Spleen (tissue), 7 donors: ENCODE measurements around the gene WWTR1.

Experiments
- CTCF ChIP-seq, 11 experiments: fragments of 200-600 bp in 7 of 11; fragments of 450-650 bp in 4 of 11; sonication (generic) in 4 of 11; IDR thresholded peaks in 8 of 11; conservative IDR thresholded peaks in 3 of 11; 1 replicate in 7 of 11; 2 replicates in 4 of 11; pipeline versions ENCODE4 v1.4.0 to v1.8.0; 2016 to 2021; ENCODE audit warnings: antibody characterized with exemption in 11 of 11, inconsistent platforms in 4 of 11, mild to moderate bottlenecking in 1 of 11
- POLR2A ChIP-seq, 3 donors: fragments of 450-650 bp; IDR thresholded peaks; one replicate each; pipeline ENCODE4 v1.5.1; 2017; ENCODE audit warnings: antibody characterized with exemption in 3 of 3, mild to moderate bottlenecking in 1 of 3
- donor health status: DM: no; HTN: no; CAD: no; lungs with moderate emphysema.
- donor health status: DM: no; HTN: no; CAD: no.
- donor health status: DM: no; HTN: no; CAD: no.

DNA sequence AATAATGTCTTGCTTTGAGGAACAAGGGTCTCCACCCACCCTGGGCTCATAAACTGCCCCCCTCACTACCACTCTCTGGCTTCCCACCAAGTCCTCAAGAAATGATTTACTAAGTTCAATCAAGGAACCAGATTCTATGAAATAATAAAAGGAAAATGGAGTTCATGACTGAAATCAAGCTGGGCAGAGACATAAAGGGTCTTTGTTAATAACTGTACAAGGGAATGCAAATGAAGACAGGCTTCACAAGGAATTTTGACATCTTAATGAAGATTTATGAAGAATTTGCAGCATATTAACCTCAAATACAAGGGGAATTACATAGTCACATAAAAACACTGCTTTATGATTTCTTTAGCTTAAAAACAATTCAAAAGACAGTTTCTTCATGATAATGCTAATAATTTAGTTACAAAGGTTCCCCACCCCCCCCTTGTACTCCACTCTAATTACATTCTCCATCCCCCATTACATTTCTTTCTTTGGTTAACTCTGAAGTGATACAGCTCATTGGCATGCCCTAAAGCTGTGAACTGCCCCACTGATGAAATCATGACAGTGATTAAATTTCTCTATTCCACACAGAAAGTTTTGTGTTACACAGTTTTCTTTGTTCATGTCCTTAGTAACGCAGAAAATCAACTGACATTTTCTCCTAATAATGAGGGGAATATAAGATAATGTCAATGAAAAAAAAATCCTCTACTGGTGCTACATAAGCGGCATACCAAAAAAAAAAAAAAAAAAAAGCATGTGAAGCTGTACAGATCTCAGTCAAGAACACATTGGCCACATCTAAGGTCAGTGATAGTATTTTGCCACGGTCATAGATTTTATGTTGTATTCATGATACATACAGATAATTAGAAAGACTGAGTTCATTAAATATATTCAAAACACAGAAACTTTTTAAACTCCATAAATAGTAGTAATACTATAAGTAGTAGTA, 54.4 kb downstream of the WWTR1 start:
- no peak for TF ChIP-seq POLR2A (IDR thresholded peaks at IDR 0.05)
- TF ChIP-seq CTCF (IDR thresholded peaks at IDR 0.05 in 8 of 11, conservative IDR thresholded peaks at IDR 0.05 in 3 of 11): no peak
